GM10248 (cell line): ENCODE measurements around the gene MYH9.
"Not testable (repeated sequence)": the region's sequence is repeated elsewhere in the genome, so short reads cannot be mapped to it uniquely, and the experiment has no call there.

Source experiments
- CTCF ChIA-PET: fragments of 300-600 bp; sonication (Branson Sonifier 250); formaldehyde crosslinking; extraction: SDS; loops from one replicate; lab custom pipeline; 2021; ENCODE audit warnings: antibody characterized with exemption; lab: Yijun Ruan, JAX
- POLR2A ChIA-PET: fragments of 350-650 bp; sonication (Branson Sonifier 250); formaldehyde crosslinking; extraction: SDS; loops from one replicate; lab custom pipeline; 2020; ENCODE audit warnings: antibody characterized with exemption; lab: Yijun Ruan, JAX
- DNase-seq: peaks from one replicate; pipeline ENCODE4 v3.0.0; 2012; ENCODE audit errors: extremely low spot score
- TF ChIP-seq, protein P1 (sequence below): IDR thresholded peaks from 2 replicates; pipeline ENCODE4 v1.5.1; 2012; ENCODE audit warnings: mild to moderate bottlenecking, low read depth; ENCODE audit errors: extremely low read depth, missing control alignments, control extremely low read depth

Gene MYH9

DNA sequence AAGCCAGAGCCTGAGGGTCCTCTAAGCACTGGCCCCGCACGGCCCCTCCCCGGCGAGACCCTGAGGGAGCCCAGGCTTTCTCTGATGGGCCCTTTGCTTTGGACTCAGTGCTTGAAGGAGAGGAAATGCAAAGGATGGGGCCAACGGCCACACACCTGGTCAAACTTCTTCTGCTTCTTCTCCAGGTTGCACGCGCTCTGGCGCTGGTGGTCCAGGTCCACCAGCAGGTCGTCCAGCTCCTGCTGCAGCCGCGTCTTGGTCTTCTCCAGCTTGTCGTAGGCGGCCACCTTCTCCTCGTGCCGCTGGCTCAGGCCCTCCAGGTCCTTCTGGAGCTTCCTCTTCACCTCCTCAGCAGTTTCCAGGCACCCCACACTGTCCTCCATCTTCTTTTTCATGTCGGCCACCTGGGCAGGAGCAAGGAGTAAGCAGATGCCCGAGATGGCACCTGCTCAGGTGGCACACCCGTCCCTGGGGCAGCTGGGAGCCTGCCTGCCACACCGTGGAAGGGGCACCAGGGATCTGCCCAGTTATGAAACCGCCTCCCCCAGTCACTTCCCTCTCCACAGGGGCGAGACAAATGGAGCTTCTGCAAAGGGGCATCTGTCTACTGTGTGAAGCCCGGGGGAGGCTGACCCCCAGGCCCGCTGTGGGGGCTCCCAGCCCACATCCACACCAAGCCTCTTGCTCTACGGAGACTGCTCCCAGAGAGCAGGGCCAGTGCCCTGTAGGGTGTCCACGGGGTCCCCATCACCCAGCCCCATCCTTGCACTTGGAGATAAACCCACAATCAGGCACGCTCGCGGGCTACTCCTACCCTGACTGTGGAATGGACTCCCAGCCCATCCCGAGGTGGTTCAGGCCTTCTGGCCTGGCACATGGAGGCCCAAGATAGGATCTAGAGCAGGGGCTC, 95.7 kb downstream of the MYH9 start:
- CTCF ChIA-PET = interaction anchor here (1.1 to 4.4 kb wide), 4 partner anchors 9 to 178 kb away, joined by 4 to 26 read pairs (median 18); no protein-coding TSS in a partner anchor
- POLR2A ChIA-PET = interaction anchor here (0.6 kb wide), 1 partner anchor 341 kb away, joined by 5 read pairs; no protein-coding TSS in a partner anchor
- DNase-seq = no peak
- TF ChIP-seq, protein P1, sequence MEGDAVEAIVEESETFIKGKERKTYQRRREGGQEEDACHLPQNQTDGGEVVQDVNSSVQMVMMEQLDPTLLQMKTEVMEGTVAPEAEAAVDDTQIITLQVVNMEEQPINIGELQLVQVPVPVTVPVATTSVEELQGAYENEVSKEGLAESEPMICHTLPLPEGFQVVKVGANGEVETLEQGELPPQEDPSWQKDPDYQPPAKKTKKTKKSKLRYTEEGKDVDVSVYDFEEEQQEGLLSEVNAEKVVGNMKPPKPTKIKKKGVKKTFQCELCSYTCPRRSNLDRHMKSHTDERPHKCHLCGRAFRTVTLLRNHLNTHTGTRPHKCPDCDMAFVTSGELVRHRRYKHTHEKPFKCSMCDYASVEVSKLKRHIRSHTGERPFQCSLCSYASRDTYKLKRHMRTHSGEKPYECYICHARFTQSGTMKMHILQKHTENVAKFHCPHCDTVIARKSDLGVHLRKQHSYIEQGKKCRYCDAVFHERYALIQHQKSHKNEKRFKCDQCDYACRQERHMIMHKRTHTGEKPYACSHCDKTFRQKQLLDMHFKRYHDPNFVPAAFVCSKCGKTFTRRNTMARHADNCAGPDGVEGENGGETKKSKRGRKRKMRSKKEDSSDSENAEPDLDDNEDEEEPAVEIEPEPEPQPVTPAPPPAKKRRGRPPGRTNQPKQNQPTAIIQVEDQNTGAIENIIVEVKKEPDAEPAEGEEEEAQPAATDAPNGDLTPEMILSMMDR = no peak

DNA sequence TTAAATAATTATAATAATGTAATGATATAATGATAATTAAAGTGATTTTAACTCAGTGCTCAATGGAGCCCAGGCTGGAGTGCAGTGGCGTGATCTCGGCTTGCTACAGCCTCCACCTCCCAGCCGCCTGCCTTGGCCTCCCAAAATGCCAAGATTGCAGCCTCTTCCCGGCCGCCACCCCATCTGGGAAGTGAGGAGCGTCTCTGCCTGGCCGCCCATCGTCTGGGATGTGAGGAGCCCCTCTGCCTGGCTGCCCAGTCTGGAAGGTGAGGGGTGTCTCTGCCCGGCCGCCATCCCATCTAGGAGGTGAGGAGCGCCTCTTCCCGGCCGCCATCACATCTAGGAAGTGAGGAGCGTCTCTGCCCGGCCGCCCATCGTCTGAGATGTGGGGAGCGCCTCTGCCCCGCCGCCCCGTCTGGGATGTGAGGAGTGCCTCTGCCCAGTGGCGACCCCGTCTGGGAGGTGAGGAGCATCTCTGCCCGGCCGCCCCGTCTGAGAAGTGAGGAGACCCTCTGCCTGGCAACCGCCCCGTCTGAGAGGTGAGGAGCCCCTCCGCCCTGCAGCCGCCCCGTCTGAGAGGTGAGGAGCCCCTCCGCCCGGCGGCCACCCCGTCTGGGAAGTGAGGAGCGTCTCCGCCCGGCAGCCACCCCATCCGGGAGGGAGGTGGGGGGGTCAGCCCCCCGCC, 97.2 kb downstream of the MYH9 start:
- DNase-seq, POLR2A ChIA-PET: not testable (repeated sequence)
- CTCF ChIA-PET = interaction anchor here (6.8 kb wide), 1 partner anchor 16 kb away, joined by 84 read pairs; no protein-coding TSS in a partner anchor

DNA sequence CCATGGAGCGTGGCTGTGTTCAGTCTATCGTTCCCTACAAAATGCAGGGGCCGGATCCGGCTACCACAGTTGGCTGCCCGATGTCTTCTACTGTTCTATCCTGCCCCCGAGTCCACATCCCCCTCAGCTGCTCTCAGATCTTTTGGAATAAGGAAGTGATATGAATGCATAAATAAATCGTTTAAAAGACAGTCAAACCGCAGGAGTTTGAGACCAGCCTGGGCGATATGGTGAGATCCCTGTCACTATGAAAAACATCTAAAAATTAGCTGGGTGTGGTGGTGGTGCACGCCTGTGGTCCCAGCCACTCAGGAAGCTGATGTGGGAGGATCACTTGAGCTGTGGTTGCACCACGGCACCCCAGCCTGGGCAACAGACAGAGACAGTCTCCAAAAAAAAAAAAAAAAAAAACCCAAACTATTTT, 97.8 kb downstream of the MYH9 start:
- POLR2A ChIA-PET, DNase-seq: not testable (repeated sequence)
- CTCF ChIA-PET = interaction anchor here (2.5 to 6.8 kb wide), 2 partner anchors 11 to 15 kb away, joined by 19 to 84 read pairs; no protein-coding TSS in a partner anchor

DNA sequence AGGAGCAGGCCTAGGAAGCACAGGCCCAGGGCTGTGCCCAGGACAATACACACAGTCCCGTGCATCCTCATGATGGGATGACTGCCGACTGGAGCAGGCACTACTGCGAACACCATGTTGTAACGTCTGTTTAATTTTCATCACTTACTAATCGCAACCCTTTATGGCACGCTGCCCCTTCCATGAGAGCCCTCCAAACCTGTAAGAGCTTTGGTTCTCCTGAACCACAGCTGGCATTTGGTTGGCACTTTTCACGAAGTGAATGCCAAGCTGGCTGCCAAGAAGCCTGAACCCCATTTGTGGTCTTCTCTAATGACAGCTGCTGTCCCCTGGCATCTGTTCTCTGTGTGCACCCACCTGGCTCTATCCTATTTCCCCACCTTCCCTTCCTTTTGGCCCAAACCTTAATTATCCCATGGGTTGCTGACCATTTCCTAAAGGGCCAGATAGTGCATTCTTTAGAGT, 98.3 kb downstream of the MYH9 start:
- TF ChIP-seq, protein P1 = no peak
- DNase-seq = no peak
- ChIA-PET POLR2A (interaction anchor here (1.1 kb wide), 1 partner anchor 12 kb away, joined by 3 read pairs; no protein-coding TSS in a partner anchor), CTCF (interaction anchor here (1.6 to 6.8 kb wide), 3 partner anchors 11 to 51 kb away, joined by 3 to 84 read pairs (median 19); no protein-coding TSS in a partner anchor)

DNA sequence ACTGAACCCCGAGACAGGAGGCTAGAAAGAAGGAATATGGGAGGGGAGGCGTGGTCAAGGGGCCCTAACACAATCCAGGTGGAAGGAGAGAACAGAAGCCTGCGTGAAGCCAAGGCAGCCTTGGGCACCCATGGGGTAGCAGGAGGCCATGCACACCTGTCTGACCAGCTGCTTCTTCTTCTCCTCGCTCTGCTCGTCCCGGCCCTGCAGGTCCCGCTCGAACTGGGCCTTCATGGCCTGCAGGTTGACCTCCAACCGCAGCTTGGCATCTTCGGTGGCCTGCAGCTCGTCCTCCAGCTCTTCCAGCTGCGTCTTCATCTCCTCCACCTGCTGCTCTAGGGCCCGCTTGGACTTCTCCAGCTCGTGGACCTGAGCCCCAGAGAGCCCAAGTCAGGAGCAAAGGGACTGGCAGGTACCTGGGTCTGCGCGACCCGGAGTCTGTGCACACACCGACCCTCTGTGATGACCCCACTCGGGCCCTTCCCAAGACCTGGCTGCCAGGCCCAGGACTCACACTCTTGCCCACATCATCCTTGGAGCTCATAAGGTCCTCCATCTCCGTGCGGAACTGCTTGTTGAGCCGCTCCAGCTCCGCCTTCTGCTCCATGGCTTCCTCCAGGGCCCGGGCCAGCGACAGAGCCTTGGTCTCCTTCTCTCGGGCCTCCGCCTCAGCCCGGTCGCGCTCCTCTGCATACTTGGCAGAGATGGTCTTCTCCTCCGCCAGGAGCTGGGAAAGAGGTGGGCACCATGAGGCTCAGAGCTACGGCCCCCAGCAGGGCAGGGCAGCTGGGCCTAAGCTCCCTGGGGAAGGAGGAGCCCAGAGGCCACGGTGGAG, 99.0 kb downstream of the MYH9 start:
- no peak for DNase-seq
- TF ChIP-seq, protein P1 = no peak
- POLR2A ChIA-PET = interaction anchor here (1.1 kb wide), 1 partner anchor 11 kb away, joined by 3 read pairs; no protein-coding TSS in a partner anchor
- CTCF ChIA-PET = interaction anchor here (1.3 to 6.8 kb wide), 4 partner anchors 12 to 51 kb away, joined by 3 to 84 read pairs (median 12); no protein-coding TSS in a partner anchor

DNA sequence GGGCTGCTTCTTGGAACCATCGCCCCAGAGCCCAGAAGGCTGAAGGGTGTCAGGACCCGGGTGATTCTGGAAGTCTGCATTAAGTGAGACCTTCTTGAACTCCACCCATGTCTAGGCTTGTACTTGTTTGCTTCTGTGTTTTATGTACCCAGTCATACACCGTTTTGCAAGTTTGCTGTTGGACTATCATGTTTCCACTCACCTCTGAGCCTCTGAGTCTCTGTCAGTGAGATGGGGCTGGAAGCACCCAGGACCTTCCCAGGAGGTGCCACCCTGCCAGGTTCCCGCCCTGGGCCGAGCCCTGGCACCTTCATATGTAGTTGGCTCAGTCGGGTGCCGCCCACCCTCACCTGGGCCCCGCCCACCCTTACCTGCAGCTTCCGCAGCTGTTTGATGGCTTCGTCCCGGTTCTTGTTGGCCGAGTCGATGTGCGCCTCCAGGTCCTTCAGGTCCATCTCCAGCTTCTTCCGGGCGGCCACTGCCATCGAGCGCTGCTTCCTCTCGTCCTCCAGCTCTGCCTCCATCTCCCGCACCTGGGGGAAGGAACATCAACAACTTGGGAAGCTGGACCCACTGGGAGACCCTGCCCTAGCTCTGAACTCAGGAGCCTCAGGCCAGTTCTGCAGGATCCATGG, 99.8 kb downstream of the MYH9 start:
- CTCF ChIA-PET = interaction anchor here (1.3 to 6.8 kb wide), 5 partner anchors 13 to 176 kb away, joined by 3 to 84 read pairs (median 4); no protein-coding TSS in a partner anchor
- DNase-seq = no peak

More for the DNA sequence above, 99.8 kb downstream of the MYH9 start:
- POLR2A ChIA-PET = no interaction called here
- TF ChIP-seq, protein P1 = no peak
